Panc1 (cell line): Measurements from ENCODE around the gene PDK2.

Experiments used
- SIN3A ChIP-seq: IDR thresholded peaks from 2 replicates; pipeline ENCODE4 v1.6.1; 2012; ENCODE audit warnings: low read depth, mild to moderate bottlenecking, low read length, moderate library complexity, borderline replicate concordance; ENCODE audit not compliant: insufficient read depth
- TCF7L2 ChIP-seq: IDR thresholded peaks from 2 replicates; pipeline ENCODE4 v1.6.1; 2011; ENCODE audit warnings: mild to moderate bottlenecking, low read depth, low read length, inconsistent platforms
- TF ChIP-seq, protein P1 (sequence below): fragments of 450-650 bp; IDR thresholded peaks from 2 replicates; pipeline ENCODE4 v1.5.1; 2017; ENCODE audit warnings: mild to moderate bottlenecking

DNA sequence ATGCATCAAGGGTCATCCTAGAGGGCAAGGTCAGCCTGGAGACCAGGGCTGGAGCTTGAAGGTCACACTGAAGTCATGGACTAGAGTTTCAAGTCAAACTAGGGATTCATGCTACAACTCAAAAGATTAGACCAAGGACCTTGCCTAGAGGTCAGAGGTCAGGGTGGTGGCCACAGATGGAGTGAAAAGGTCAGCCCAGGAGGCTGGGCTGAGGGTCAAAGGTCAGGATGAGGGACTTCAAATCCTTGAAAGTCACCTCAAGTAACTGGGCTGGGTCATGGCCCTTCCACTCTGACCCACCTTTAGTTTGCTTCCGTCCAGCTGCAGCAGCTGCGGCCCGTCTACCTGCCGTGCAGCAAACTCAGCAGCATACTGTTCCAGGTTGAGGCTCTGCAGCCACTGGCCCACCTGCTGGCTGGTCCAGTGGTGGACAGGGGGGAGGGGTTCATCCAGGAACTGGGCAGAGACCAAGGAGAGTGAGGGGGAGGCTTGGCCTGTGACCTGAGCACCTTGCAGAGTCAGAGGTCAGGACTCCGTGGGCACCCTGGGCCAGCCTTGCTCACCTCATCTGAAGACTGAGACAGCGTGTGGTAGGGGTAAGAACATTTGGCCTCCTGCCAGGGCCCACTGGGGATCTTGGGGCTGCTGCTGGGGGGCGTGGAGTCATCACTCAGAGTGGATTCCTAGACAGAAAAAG is 18.6 kb downstream of the PDK2 start:
- TF ChIP-seq, protein P1, sequence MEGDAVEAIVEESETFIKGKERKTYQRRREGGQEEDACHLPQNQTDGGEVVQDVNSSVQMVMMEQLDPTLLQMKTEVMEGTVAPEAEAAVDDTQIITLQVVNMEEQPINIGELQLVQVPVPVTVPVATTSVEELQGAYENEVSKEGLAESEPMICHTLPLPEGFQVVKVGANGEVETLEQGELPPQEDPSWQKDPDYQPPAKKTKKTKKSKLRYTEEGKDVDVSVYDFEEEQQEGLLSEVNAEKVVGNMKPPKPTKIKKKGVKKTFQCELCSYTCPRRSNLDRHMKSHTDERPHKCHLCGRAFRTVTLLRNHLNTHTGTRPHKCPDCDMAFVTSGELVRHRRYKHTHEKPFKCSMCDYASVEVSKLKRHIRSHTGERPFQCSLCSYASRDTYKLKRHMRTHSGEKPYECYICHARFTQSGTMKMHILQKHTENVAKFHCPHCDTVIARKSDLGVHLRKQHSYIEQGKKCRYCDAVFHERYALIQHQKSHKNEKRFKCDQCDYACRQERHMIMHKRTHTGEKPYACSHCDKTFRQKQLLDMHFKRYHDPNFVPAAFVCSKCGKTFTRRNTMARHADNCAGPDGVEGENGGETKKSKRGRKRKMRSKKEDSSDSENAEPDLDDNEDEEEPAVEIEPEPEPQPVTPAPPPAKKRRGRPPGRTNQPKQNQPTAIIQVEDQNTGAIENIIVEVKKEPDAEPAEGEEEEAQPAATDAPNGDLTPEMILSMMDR = no peak
- TF ChIP-seq TCF7L2 (no peak), SIN3A (no peak)
